ENCODE measurements around the gene HMGN1.

- TF ChIP-seq CTCF (IDR thresholded peaks at IDR 0.05) (no peak), POLR2A (IDR thresholded peaks at IDR 0.05) (no peak)
Measured at GRCh38 chr21:39321424-39321823, 27.5 kb downstream of the HMGN1 start.

All from ovary (tissue), 3 donors.